Inflammatory macrophage (primary cell): Measurements from ENCODE around the gene MMP25.
"Not testable (repeated sequence)": the region's sequence is repeated elsewhere in the genome, so short reads cannot be mapped to it uniquely, and the experiment has no call there.

ENCODE experiments used
- DNase-seq, 2 donors: peaks; one replicate each; pipeline ENCODE4 v3.0.0-alpha.2; 2020 to 2022

Gene MMP25

GRCh38 chr16:3074860-3075522, 28.6 kb downstream of the MMP25 start:
- peak in 1 of 2 donors; percentile 8 for DNase-seq

- no peak for DNase-seq
Observed at GRCh38 chr16:3075523-3075915, 29.2 kb downstream of the MMP25 start.

- DNase-seq, result not testable (repeated sequence)
Observed at GRCh38 chr16:3075946-3076345, 29.6 kb downstream of the MMP25 start.

GRCh38 chr16:3076577-3076976, 30.2 kb downstream of the MMP25 start:
- DNase-seq, result no peak

GRCh38 chr16:3080024-3080423, 33.7 kb downstream of the MMP25 start:
- no peak for DNase-seq

GRCh38 chr16:3081957-3082356, 35.6 kb downstream of the MMP25 start:
- DNase-seq, result not testable (repeated sequence)

- DNase-seq, result not testable (repeated sequence)
Observed at GRCh38 chr16:3083408-3083807, 37.0 kb downstream of the MMP25 start.

- DNase-seq, result no peak
Observed at GRCh38 chr16:3084491-3084890, 38.1 kb downstream of the MMP25 start.

- no peak for DNase-seq
Observed at GRCh38 chr16:3084969-3085670, 38.8 kb downstream of the MMP25 start.

GRCh38 chr16:3085868-3086595, 39.7 kb downstream of the MMP25 start:
- DNase-seq, result peak in 1 of 2 donors; percentile 23

- peak; percentile 36 to 58 for DNase-seq
Observed at GRCh38 chr16:3086596-3087242, 40.4 kb downstream of the MMP25 start.

- DNase-seq, result peak; percentile 10 to 42
Observed at GRCh38 chr16:3087243-3088235, 41.2 kb downstream of the MMP25 start.

GRCh38 chr16:3088450-3088849, 42.1 kb downstream of the MMP25 start:
- DNase-seq, result no peak

GRCh38 chr16:3088925-3089716, 42.8 kb downstream of the MMP25 start:
- DNase-seq, result no peak

GRCh38 chr16:3089717-3090592, 43.6 kb downstream of the MMP25 start:
- no peak for DNase-seq

GRCh38 chr16:3091551-3091950, 45.2 kb downstream of the MMP25 start:
- no peak for DNase-seq

- DNase-seq, result no peak
Observed at GRCh38 chr16:3092501-3092941, 46.2 kb downstream of the MMP25 start.

GRCh38 chr16:3094289-3095027, 48.1 kb downstream of the MMP25 start:
- DNase-seq, result peak; percentile 76 to 80

- DNase-seq, result peak; percentile 86 to 89
Observed at GRCh38 chr16:3095869-3096268, 49.5 kb downstream of the MMP25 start.
